K562 (cell line): Measurements from ENCODE around the gene ABCA1. TPM values are rescaled to one million over a fixed set of nuclear protein-coding genes. Genes with fewer than 3 reads are reported as not detected.

Experiments used
- ATAC-seq: fragments of 200-7000 bp; cut with Tn5 transposase; 3 replicates; pipeline ENCODE4 v1.9.1; 2020; ENCODE audit warnings: moderate library complexity
- BruUV-seq: library from RNA; stranded (reverse); fragments of 400-500 nt; replicated peaks from 2 replicates; lab custom pipeline; 2021; lab: Mats Ljungman, UMichigan
- CTCF ChIA-PET: fragments of 300-600 bp; formaldehyde crosslinking; extraction: SDS; loops from one replicate; lab custom pipeline; 2021; ENCODE audit warnings: low intra/inter-chr PET ratio; lab: Yijun Ruan, JAX
- POLR2A ChIA-PET: fragments of 300-600, 350-650 bp; sonication (Branson Sonifier 250); formaldehyde crosslinking; extraction: SDS; loops from one replicate; lab custom pipeline; 2021; ENCODE audit warnings: antibody characterized with exemption, inconsistent platforms; lab: Yijun Ruan, JAX
- DNase-seq, 4 experiments: peaks; one replicate each; pipeline versions ENCODE4 v3.0.0 to v3.0.0-alpha.2; 2011 to 2018; ENCODE audit warnings: low spot score in 3 of 4, mixed read lengths in 3 of 4; ENCODE audit errors: extremely low read depth in 1 of 4
- FAIRE-seq: peaks from 2 replicates; lab custom pipeline; 2011; peaks lifted over from hg19 to GRCh38; lab: Jason Lieb, UNC
- H2AFZ ChIP-seq: 2 replicates; pipeline ENCODE4 v1.6.0; 2011; ENCODE audit warnings: low read depth, low read length, control low read depth, inconsistent platforms
- H3K27ac ChIP-seq: fragments of 200-600 bp; 3 replicates; pipeline ENCODE4 v1.8.0; 2011; ENCODE audit warnings: low read depth, mild to moderate bottlenecking, control low read depth, inconsistent platforms, low read length, moderate library complexity, mixed read lengths; ENCODE audit errors: extremely low read depth
- H3K27me3 ChIP-seq, 2 experiments: fragments of 300-600 bp in 1 of 2; 2 replicates in 1 of 2; 3 replicates in 1 of 2; pipeline versions ENCODE4 v1.6.0 to v1.8.0; 2011; ENCODE audit warnings: inconsistent platforms in 2 of 2, low read length in 2 of 2, mild to moderate bottlenecking in 1 of 2, mixed read lengths in 1 of 2, moderate library complexity in 1 of 2; ENCODE audit not compliant: control insufficient read depth in 2 of 2, insufficient read depth in 2 of 2
- H3K36me3 ChIP-seq: fragments of 300-600 bp; 3 replicates; pipeline ENCODE4 v1.8.0; 2011; ENCODE audit warnings: mild to moderate bottlenecking, low read length, inconsistent platforms; ENCODE audit not compliant: control insufficient read depth, insufficient read depth
- H3K4me1 ChIP-seq, 2 experiments: fragments of 200-600 bp in 1 of 2; replicated peaks in 1 of 2; 2 replicates in 1 of 2; 3 replicates in 1 of 2; pipeline versions ENCODE4 v1.5.1 to v1.8.0; 2011; ENCODE audit warnings: inconsistent platforms in 2 of 2, low read length in 2 of 2, mild to moderate bottlenecking in 1 of 2, mixed read lengths in 1 of 2, moderate library complexity in 1 of 2; ENCODE audit not compliant: control insufficient read depth in 2 of 2, insufficient read depth in 2 of 2
- H3K4me2 ChIP-seq: 2 replicates; pipeline ENCODE4 v1.6.1; 2011; ENCODE audit warnings: low read length, control low read depth, inconsistent platforms, mixed read lengths; ENCODE audit not compliant: insufficient read depth
- H3K4me3 ChIP-seq: fragments of 200-600 bp; sonication (generic), shearing (Covaris generic); 2 replicates; pipeline ENCODE4 v1.5.1; 2016; ENCODE audit warnings: control low read depth, inconsistent platforms
- H3K79me2 ChIP-seq: fragments of 200-600 bp; 3 replicates; pipeline ENCODE4 v1.8.0; 2011; ENCODE audit warnings: low read length, inconsistent platforms; ENCODE audit not compliant: control insufficient read depth, insufficient read depth
- H3K9ac ChIP-seq, 2 experiments: 2 replicates each; pipeline versions ENCODE4 v1.6.0 to v1.6.1; 2011; ENCODE audit warnings: low read depth in 2 of 2, low read length in 2 of 2, control low read depth in 1 of 2, inconsistent platforms in 1 of 2, mild to moderate bottlenecking in 1 of 2, mixed read lengths in 1 of 2; ENCODE audit not compliant: insufficient read depth in 1 of 2
- H3K9me1 ChIP-seq: one replicate; pipeline ENCODE4 v1.6.0; 2011; ENCODE audit warnings: inconsistent platforms, mild to moderate bottlenecking, low read length, moderate library complexity; ENCODE audit not compliant: control insufficient read depth, insufficient read depth
- H3K9me3 ChIP-seq: replicated peaks from 2 replicates; pipeline ENCODE4 v1.5.1; 2011; ENCODE audit warnings: low read depth, low read length, inconsistent platforms; ENCODE audit not compliant: control insufficient read depth, insufficient read depth
- H4K20me1 ChIP-seq: replicated peaks from 2 replicates; pipeline ENCODE4 v1.6.1; 2011; ENCODE audit warnings: low read length, inconsistent platforms, mixed read lengths; ENCODE audit not compliant: control insufficient read depth, insufficient read depth
- DACH1 ChIP-seq: fragments of 450-650 bp; IDR thresholded peaks from 2 replicates; pipeline ENCODE4 v1.6.1; 2018; ENCODE audit not compliant: partially characterized antibody
- MEIS2 ChIP-seq: fragments of 450-650 bp; IDR thresholded peaks from 2 replicates; pipeline ENCODE4 v1.6.1; 2014; ENCODE audit warnings: mild to moderate bottlenecking; ENCODE audit not compliant: partially characterized antibody
- PBX2 ChIP-seq, 2 experiments: IDR thresholded peaks in 1 of 2; conservative IDR thresholded peaks in 1 of 2; 2 replicates each; pipeline ENCODE4 v1.6.1; 2016; ENCODE audit warnings: low read depth in 2 of 2, mild to moderate bottlenecking in 1 of 2, missing compliant biosample characterization in 1 of 2, missing genetic modification characterization in 1 of 2, moderate library complexity in 1 of 2
- ZFP1 ChIP-seq: fragments of 450-650 bp; formaldehyde crosslinking; IDR thresholded peaks from 2 replicates; pipeline ENCODE4 v1.4.0; 2020; ENCODE audit warnings: mild to moderate bottlenecking, mixed read lengths
- WGBS: fragments of 100-300 bp; shearing (Covaris generic); methylation state at CpG from one replicate; pipeline ENCODE4 v1.1.6; 2016; ENCODE audit warnings: low coverage, mixed read lengths; ENCODE audit not compliant: insufficient coverage; ENCODE audit errors: missing lambda C conversion rate; 5-methylcytosine and 5-hydroxymethylcytosine counted together
- in situ Hi-C: fragments of 300-500 bp; cut with MboI; formaldehyde crosslinking; loops from 4 replicates; pipeline ENCODE4 v1.15.0; 2018; ENCODE audit warnings: inconsistent platforms, mixed read lengths
- intact Hi-C: fragments of 100-400 bp; cut with micrococcal nuclease; formaldehyde crosslinking; loops from 2 replicates; pipeline ENCODE4 v1.14.2; 2022
- polyA plus RNA-seq, 8 experiments: library from polyadenylated mRNA; depleted of rRNA in 4 of 8; stranded (reverse) in 5 of 8; unstranded in 3 of 8; fragments of >200 nt; fragmentation: Nextera tagmentation in 2 of 8; fragmentation: Illumina TruSeq in 1 of 8; extraction: Ambion mirVana in 2 of 8; extraction: Trizol in 1 of 8; gene quantifications; 2 replicates each; pipeline versions ENCODE4 v1.2.1 to v1.2.3, GENCODE V29; 2011 to 2014; ENCODE audit warnings: inconsistent platforms in 1 of 8, missing spikeins in 1 of 8
- total RNA-seq, 7 experiments: library from RNA; depleted of rRNA in 6 of 7; stranded (reverse); fragments of >200 nt in 6 of 7; fragmentation: Illumina TruSeq in 2 of 7; extraction: Trizol in 2 of 7; gene quantifications; 2 replicates each; pipeline versions ENCODE4 v1.2.1 to v1.2.3, GENCODE V29; 2011 to 2021; ENCODE audit warnings: low replicate concordance in 1 of 7
- TF ChIP-seq, protein P1 (sequence below): fragments of 450-650 bp; IDR thresholded peaks from 2 replicates; pipeline ENCODE4 v1.6.1; 2016

Gene ABCA1
- total and polyA plus RNA-seq, 9 of the 15 experiments (the other 6 are each of a cell fraction or from before 2014, with no cell fraction given) = under 0.01 to 0.18 (median 0.02) TPM; not detected in 5

GRCh38 chr9:104746798-104747197, 181.2 kb downstream of the ABCA1 start:
- in situ Hi-C loops = no loop called here
- TF ChIP-seq, protein P1, sequence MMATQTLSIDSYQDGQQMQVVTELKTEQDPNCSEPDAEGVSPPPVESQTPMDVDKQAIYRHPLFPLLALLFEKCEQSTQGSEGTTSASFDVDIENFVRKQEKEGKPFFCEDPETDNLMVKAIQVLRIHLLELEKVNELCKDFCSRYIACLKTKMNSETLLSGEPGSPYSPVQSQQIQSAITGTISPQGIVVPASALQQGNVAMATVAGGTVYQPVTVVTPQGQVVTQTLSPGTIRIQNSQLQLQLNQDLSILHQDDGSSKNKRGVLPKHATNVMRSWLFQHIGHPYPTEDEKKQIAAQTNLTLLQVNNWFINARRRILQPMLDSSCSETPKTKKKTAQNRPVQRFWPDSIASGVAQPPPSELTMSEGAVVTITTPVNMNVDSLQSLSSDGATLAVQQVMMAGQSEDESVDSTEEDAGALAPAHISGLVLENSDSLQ = peak; percentile 76
- TF ChIP-seq PBX2 (CRISPR knock-in tag; IDR thresholded peaks at IDR 0.05; ENCODE audit: low read depth) (no peak), PBX2 (tag; conservative IDR thresholded peaks at IDR 0.05; ENCODE audit: low read depth) (peak; percentile 58), MEIS2 (peak; percentile 81), ZFP1 (CRISPR knock-in tag) (no peak), DACH1 (peak; percentile 85)
- ATAC-seq (no peak), DNase-seq (peak in 1 of 4 experiments; percentile 11), FAIRE-seq (no peak)
- peak overlapping the region; percentile 80 to 96; a peak in 3 of 4 replicates for H3K9ac ChIP-seq
- BruUV-seq = no TSS peak
- POLR2A ChIA-PET = interaction anchor here (0.6 to 1.5 kb wide), 3 partner anchors 9 to 116 kb away, joined by 3 to 5 read pairs (median 4); no protein-coding TSS in a partner anchor
- H3K4me1 ChIP-seq = peaks cover 13 to 26% of the 10 kb centered on the region in 2 experiments; a peak in 4 of 5 replicates
- CTCF ChIA-PET = no interaction called here
- no peaks in the 10 kb centered on the region for H3K27me3 ChIP-seq
- H4K20me1 ChIP-seq = no peaks in the 10 kb centered on the region
- H3K4me3 ChIP-seq = peak overlapping the region; percentile 80
- H3K79me2 ChIP-seq = peaks cover 39% of the 10 kb centered on the region
- H2AFZ ChIP-seq = peak overlapping the region; percentile 99
- intact Hi-C loops = loop anchor here (2.0 to 10.0 kb wide), 3 partner anchors 28 to 654 kb away; partner anchors contain the start of gene SMC2
- H3K27ac ChIP-seq = peak overlapping the region; percentile 89
- no peaks in the 10 kb centered on the region for H3K9me1 ChIP-seq
- peak overlapping the region; percentile 99 for H3K4me2 ChIP-seq
- WGBS = 0% methylated on average over 1 of the region's 1 CpG
- H3K36me3 ChIP-seq = peaks cover 10% of the 10 kb centered on the region; the same call in 2 of the 3 replicates
- no peaks in the 10 kb centered on the region for H3K9me3 ChIP-seq
